Measurements from ENCODE around the gene CACNA1G. TPM values are rescaled to one million over a fixed set of nuclear protein-coding genes. Genes with fewer than 3 reads are reported as not detected.

CACNA1G gene
- polyA plus RNA-seq, 1 donor from 2014 or later = 10.9 TPM

- H3K36me3 ChIP-seq (ENCODE audit: insufficient read depth, low read length) = no peaks in the 10 kb centered on the region
- no peaks in the 10 kb centered on the region for H3F3A ChIP-seq (ENCODE audit: insufficient read depth, low read length, poor library complexity, severe bottlenecking)
- no peaks in the 10 kb centered on the region for H4K20me1 ChIP-seq (ENCODE audit: insufficient read depth)
- no peak overlapping the region for H3K4me2 ChIP-seq (ENCODE audit: low read length)
- no peak overlapping the region for H3K4me3 ChIP-seq (ENCODE audit: low read length)
- H3K9ac ChIP-seq (ENCODE audit: low read length) = no peak overlapping the region
- H3K9me3 ChIP-seq (ENCODE audit: low read length) = no peaks in the 10 kb centered on the region
- H3K79me2 ChIP-seq (replicated peaks; ENCODE audit: insufficient read depth, low read length) = no peaks in the 10 kb centered on the region
- H3K9me2 ChIP-seq (ENCODE audit: insufficient read depth, low read length) = no peaks in the 10 kb centered on the region
- TF ChIP-seq TAF1 (IDR thresholded peaks at IDR 0.05; ENCODE audit: low read depth) (no peak), POLR2AphosphoS5 (IDR thresholded peaks at IDR 0.05) (no peak), REST (IDR thresholded peaks at IDR 0.05; ENCODE audit: borderline replicate concordance) (no peak), EZH2 (IDR thresholded peaks at IDR 0.05; ENCODE audit: borderline replicate concordance, insufficient read depth, low read length, poor library complexity, severe bottlenecking) (no peak), RAD21 (conservative IDR thresholded peaks at IDR 0.05) (no peak), MXI1 (conservative IDR thresholded peaks at IDR 0.05; ENCODE audit: poor library complexity, severe bottlenecking) (no peak), EP300 (conservative IDR thresholded peaks at IDR 0.05; ENCODE audit: poor library complexity, severe bottlenecking) (no peak), SMC3 (conservative IDR thresholded peaks at IDR 0.05; ENCODE audit: poor library complexity) (no peak), CTCF (IDR thresholded peaks at IDR 0.05; ENCODE audit: poor library complexity, severe bottlenecking) (no peak)
- no peaks in the 10 kb centered on the region for H3K27me3 ChIP-seq (ENCODE audit: insufficient read depth, low read depth, low read length)
- no peak overlapping the region for H3K27ac ChIP-seq (ENCODE audit: low read length)
- H2AFZ ChIP-seq (ENCODE audit: low read depth, low read length) = no peak overlapping the region
Observed at GRCh38 chr17:50666316-50666715, 105.8 kb downstream of the CACNA1G start.

- no peaks in the 10 kb centered on the region for H4K20me1 ChIP-seq (ENCODE audit: insufficient read depth)
- no peaks in the 10 kb centered on the region for H3K27me3 ChIP-seq (ENCODE audit: insufficient read depth, low read depth, low read length)
- H3K27ac ChIP-seq (ENCODE audit: low read length) = no peak overlapping the region
- no peak overlapping the region for H3K4me3 ChIP-seq (ENCODE audit: low read length)
- H3K79me2 ChIP-seq (replicated peaks; ENCODE audit: insufficient read depth, low read length) = no peaks in the 10 kb centered on the region
- no peak overlapping the region for H3K9ac ChIP-seq (ENCODE audit: low read length)
- no peaks in the 10 kb centered on the region for H3F3A ChIP-seq (ENCODE audit: insufficient read depth, low read length, poor library complexity, severe bottlenecking)
- no peaks in the 10 kb centered on the region for H3K9me2 ChIP-seq (ENCODE audit: insufficient read depth, low read length)
- H2AFZ ChIP-seq (ENCODE audit: low read depth, low read length) = no peak overlapping the region
- TF ChIP-seq SMC3 (conservative IDR thresholded peaks at IDR 0.05; ENCODE audit: poor library complexity) (no peak), TAF1 (IDR thresholded peaks at IDR 0.05; ENCODE audit: low read depth) (no peak), RAD21 (conservative IDR thresholded peaks at IDR 0.05) (no peak), REST (IDR thresholded peaks at IDR 0.05; ENCODE audit: borderline replicate concordance) (no peak), MXI1 (conservative IDR thresholded peaks at IDR 0.05; ENCODE audit: poor library complexity, severe bottlenecking) (no peak), POLR2AphosphoS5 (IDR thresholded peaks at IDR 0.05) (no peak), CTCF (IDR thresholded peaks at IDR 0.05; ENCODE audit: poor library complexity, severe bottlenecking) (no peak)
- H3K4me2 ChIP-seq (ENCODE audit: low read length) = no peak overlapping the region
- H3K9me3 ChIP-seq (ENCODE audit: low read length) = no peaks in the 10 kb centered on the region
- H3K36me3 ChIP-seq (ENCODE audit: insufficient read depth, low read length) = no peaks in the 10 kb centered on the region
Observed at GRCh38 chr17:50667259-50668024, 106.9 kb downstream of the CACNA1G start.

Measured in neural cell (in vitro differentiated cells).